ENCODE results near the gene MMP26. TPM values are rescaled to one million over a fixed set of nuclear protein-coding genes. Genes with fewer than 3 reads are reported as not detected.

Gene MMP26
- total and polyA plus RNA-seq, 10 of the 15 experiments (the other 5 are each of a cell fraction or from before 2014, with no cell fraction given) = not detected

DNA sequence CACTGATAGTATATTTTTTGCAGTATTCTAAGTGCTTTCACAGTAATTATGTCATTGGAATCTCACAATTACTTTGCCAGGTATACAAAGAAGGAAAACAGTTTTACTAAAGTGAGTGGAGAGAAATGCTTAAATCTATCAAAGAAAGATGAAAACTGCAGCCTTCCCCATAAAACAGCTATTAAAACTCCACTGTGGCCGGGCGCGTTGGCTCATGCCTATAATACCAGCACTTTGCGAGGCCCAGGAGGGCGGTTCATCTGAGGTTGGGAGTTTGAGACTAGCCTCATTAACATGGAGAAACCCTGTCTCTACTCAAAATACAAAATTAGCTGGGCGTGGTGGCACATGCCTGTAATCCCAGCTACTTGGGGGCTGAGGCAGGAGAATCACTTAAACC is 41.7 kb upstream of the MMP26 start (continued):
- TF ChIP-seq, protein P1, sequence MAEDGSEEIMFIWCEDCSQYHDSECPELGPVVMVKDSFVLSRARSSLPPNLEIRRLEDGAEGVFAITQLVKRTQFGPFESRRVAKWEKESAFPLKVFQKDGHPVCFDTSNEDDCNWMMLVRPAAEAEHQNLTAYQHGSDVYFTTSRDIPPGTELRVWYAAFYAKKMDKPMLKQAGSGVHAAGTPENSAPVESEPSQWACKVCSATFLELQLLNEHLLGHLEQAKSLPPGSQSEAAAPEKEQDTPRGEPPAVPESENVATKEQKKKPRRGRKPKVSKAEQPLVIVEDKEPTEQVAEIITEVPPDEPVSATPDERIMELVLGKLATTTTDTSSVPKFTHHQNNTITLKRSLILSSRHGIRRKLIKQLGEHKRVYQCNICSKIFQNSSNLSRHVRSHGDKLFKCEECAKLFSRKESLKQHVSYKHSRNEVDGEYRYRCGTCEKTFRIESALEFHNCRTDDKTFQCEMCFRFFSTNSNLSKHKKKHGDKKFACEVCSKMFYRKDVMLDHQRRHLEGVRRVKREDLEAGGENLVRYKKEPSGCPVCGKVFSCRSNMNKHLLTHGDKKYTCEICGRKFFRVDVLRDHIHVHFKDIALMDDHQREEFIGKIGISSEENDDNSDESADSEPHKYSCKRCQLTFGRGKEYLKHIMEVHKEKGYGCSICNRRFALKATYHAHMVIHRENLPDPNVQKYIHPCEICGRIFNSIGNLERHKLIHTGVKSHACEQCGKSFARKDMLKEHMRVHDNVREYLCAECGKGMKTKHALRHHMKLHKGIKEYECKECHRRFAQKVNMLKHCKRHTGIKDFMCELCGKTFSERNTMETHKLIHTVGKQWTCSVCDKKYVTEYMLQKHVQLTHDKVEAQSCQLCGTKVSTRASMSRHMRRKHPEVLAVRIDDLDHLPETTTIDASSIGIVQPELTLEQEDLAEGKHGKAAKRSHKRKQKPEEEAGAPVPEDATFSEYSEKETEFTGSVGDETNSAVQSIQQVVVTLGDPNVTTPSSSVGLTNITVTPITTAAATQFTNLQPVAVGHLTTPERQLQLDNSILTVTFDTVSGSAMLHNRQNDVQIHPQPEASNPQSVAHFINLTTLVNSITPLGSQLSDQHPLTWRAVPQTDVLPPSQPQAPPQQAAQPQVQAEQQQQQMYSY (CRISPR knock-in tag; IDR thresholded peaks at IDR 0.05) = no peak

DNA sequence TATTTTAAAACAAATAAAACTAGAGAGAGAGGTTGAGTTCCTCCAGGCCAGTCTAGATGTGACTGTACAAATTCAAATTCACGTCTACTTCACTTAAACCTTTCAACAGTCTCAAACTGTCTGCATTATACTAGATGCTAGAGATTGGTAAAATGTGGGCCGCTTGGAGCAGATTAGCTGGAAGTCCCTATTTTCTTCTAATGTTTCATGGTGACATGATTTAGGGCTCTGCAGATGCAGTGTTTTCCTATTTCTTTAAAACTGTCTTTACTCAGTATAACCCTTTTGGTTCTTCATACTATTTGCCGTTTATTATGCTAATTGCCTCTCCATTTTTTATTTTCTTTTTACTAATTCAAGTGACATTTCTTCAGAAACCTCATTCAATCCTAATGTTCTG is 40.4 kb upstream of the MMP26 start:
- in situ Hi-C loops (cut with MboI) = no loop called here
- ChIA-PET SMC1A (ENCODE audit: uncharacterized antibody, unreplicated experiment) (no interaction called here), POLR2A (no interaction called here), CTCF (no interaction called here), RAD21 (ENCODE audit: unreplicated experiment) (no interaction called here)
- WGBS (ENCODE audit: insufficient coverage, insufficient replicate concordance, low lambda C conversion rate, missing lambda C conversion rate) = 43% methylated on average over 3 of the region's 3 CpGs
- no peak for DNase-seq (ENCODE audit: low read depth, low spot score)
- H3K9ac ChIP-seq (ENCODE audit: control insufficient read depth, insufficient read depth, low read length) = no peak overlapping the region
- no peaks in the 10 kb centered on the region; a peak in 1 of 4 replicates for H3K27me3 ChIP-seq (replicated peaks in 1 of 2; ENCODE audit: control insufficient read depth in 2 of 2, insufficient read depth in 2 of 2, low read length in 1 of 2)
- intact Hi-C loops (cut with micrococcal nuclease; ENCODE audit: unreplicated experiment) = no loop called here
- H3K27ac ChIP-seq (ENCODE audit: control insufficient read depth, insufficient read depth) = no peak overlapping the region
- no peaks in the 10 kb centered on the region for H3K36me3 ChIP-seq (ENCODE audit: control insufficient read depth in 2 of 2, insufficient read depth in 2 of 2, low read length in 1 of 2)
- BruUV-seq (replicated peaks) = no TSS peak
- no peaks in the 10 kb centered on the region for H4K20me1 ChIP-seq (ENCODE audit: control insufficient read depth, insufficient read depth)
- H3K9me3 ChIP-seq (replicated peaks; ENCODE audit: control insufficient read depth, insufficient read depth, low read length) = no peaks in the 10 kb centered on the region
- no peak overlapping the region for H2AFZ ChIP-seq (ENCODE audit: control insufficient read depth, low read depth, low read length)
- no peak overlapping the region for H3K4me2 ChIP-seq (ENCODE audit: control insufficient read depth, insufficient read depth)
- no peak for FAIRE-seq
- no peaks in the 10 kb centered on the region for H3K79me2 ChIP-seq (ENCODE audit: control insufficient read depth, insufficient read depth, low read length)
- TF ChIP-seq, protein P2, sequence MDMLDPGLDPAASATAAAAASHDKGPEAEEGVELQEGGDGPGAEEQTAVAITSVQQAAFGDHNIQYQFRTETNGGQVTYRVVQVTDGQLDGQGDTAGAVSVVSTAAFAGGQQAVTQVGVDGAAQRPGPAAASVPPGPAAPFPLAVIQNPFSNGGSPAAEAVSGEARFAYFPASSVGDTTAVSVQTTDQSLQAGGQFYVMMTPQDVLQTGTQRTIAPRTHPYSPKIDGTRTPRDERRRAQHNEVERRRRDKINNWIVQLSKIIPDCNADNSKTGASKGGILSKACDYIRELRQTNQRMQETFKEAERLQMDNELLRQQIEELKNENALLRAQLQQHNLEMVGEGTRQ (IDR thresholded peaks at IDR 0.05; ENCODE audit: borderline replicate concordance, low read depth, low read length) = no peak
- TF ChIP-seq WRNIP1 (IDR thresholded peaks at IDR 0.05; ENCODE audit: borderline replicate concordance, low read depth, low read length) (no peak), GABPA (IDR thresholded peaks at IDR 0.05; ENCODE audit: low read depth) (no peak), MEF2A (IDR thresholded peaks at IDR 0.05; ENCODE audit: insufficient read depth, low read depth, low read length) (no peak), CBFB (IDR thresholded peaks at IDR 0.05; ENCODE audit: low read depth) (no peak), MYB (IDR thresholded peaks at IDR 0.05; ENCODE audit: borderline replicate concordance, low read depth, low read length) (no peak), SMAD1 (IDR thresholded peaks at IDR 0.05; ENCODE audit: low read depth, partially characterized antibody) (no peak), HCFC1 (IDR thresholded peaks at IDR 0.05; ENCODE audit: low read length) (no peak), ZSCAN29 (IDR thresholded peaks at IDR 0.05) (no peak), SIX5 (IDR thresholded peaks at IDR 0.05; ENCODE audit: low read depth, low read length, severe bottlenecking) (no peak), IRF4 (IDR thresholded peaks at IDR 0.05; ENCODE audit: low read depth, low read length) (no peak), POLR2AphosphoS2 (IDR thresholded peaks at IDR 0.05; ENCODE audit: low read depth, low read length) (no peak), SUZ12 (IDR thresholded peaks at IDR 0.05; ENCODE audit: unreplicated experiment) (no peak)
- TF ChIP-seq, protein P3, sequence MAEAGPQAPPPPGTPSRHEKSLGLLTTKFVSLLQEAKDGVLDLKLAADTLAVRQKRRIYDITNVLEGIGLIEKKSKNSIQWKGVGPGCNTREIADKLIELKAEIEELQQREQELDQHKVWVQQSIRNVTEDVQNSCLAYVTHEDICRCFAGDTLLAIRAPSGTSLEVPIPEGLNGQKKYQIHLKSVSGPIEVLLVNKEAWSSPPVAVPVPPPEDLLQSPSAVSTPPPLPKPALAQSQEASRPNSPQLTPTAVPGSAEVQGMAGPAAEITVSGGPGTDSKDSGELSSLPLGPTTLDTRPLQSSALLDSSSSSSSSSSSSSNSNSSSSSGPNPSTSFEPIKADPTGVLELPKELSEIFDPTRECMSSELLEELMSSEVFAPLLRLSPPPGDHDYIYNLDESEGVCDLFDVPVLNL (IDR thresholded peaks at IDR 0.05; ENCODE audit: low read depth, low read length) = no peak
- no peak for ATAC-seq
- no peaks in the 10 kb centered on the region for H3K4me1 ChIP-seq (ENCODE audit: control insufficient read depth, insufficient read depth, low read length)
- no peak overlapping the region for H3K4me3 ChIP-seq
